Measurements from ENCODE around the gene CCDC14.
"Not testable (repeated sequence)": the region's sequence is repeated elsewhere in the genome, so short reads cannot be mapped to it uniquely, and the experiment has no call there.

CCDC14 gene

GRCh38 chr3:123960781-123961507, at the start of gene CCDC14:
TSS of gene CCDC14 (minus strand) at chr3:123961229. CDS start at chr3:123961173, 56 bp downstream.
- DNase-seq: peak in 12 of 14 donors; percentile 35 to 88 (median 72)

- DNase-seq: not testable (repeated sequence)
Observed at GRCh38 chr3:124008321-124008720, 47.3 kb upstream of the CCDC14 start.

- DNase-seq: no peak
Observed at GRCh38 chr3:124007186-124007585, 46.2 kb upstream of the CCDC14 start.

GRCh38 chr3:124002405-124003079, 41.5 kb upstream of the CCDC14 start:
- not testable (repeated sequence) for DNase-seq

- not testable (repeated sequence) for DNase-seq
Observed at GRCh38 chr3:124001366-124001765, 40.3 kb upstream of the CCDC14 start.

- no peak for DNase-seq
Observed at GRCh38 chr3:123997543-123997942, 36.5 kb upstream of the CCDC14 start.

GRCh38 chr3:123993818-123994217, 32.8 kb upstream of the CCDC14 start:
- DNase-seq: no peak

- DNase-seq: not testable (repeated sequence)
Observed at GRCh38 chr3:123991730-123992588, 30.9 kb upstream of the CCDC14 start, which contains the start of gene ROPN1. TSS of gene ROPN1 (minus strand) at chr3:123992124. CDS start at chr3:123980481, 11,643 bp downstream.

- no peak for DNase-seq
Observed at GRCh38 chr3:123986427-123986826, 25.4 kb upstream of the CCDC14 start.

GRCh38 chr3:123984957-123985356, 23.9 kb upstream of the CCDC14 start:
- DNase-seq: no peak

GRCh38 chr3:123984350-123984749, 23.3 kb upstream of the CCDC14 start:
- no peak for DNase-seq

GRCh38 chr3:123981317-123981716, 20.3 kb upstream of the CCDC14 start:
- not testable (repeated sequence) for DNase-seq

GRCh38 chr3:123980539-123980938, 19.5 kb upstream of the CCDC14 start:
- DNase-seq: no peak

GRCh38 chr3:123979525-123980501, 18.8 kb upstream of the CCDC14 start:
- DNase-seq: peak in 11 of 14 donors; percentile 12 to 68 (median 42)

- not testable (repeated sequence) for DNase-seq
Observed at GRCh38 chr3:123976904-123977303, 15.9 kb upstream of the CCDC14 start.

GRCh38 chr3:123976181-123976898, 15.3 kb upstream of the CCDC14 start:
- not testable (repeated sequence) for DNase-seq

- not testable (repeated sequence) for DNase-seq
Observed at GRCh38 chr3:123975030-123975429, 14.0 kb upstream of the CCDC14 start.

- DNase-seq: no peak
Observed at GRCh38 chr3:123971406-123971805, 10.4 kb upstream of the CCDC14 start.

- DNase-seq: not testable (repeated sequence)
Observed at GRCh38 chr3:123967260-123967659, 6.2 kb upstream of the CCDC14 start.

- not testable (repeated sequence) for DNase-seq
Observed at GRCh38 chr3:123966799-123967198, 5.8 kb upstream of the CCDC14 start.

- not testable (repeated sequence) for DNase-seq
Observed at GRCh38 chr3:123964793-123965192, 3.8 kb upstream of the CCDC14 start.
